ENCODE measurements around the gene OR9G4.

- no peak for TF ChIP-seq CTCF (IDR thresholded peaks at IDR 0.05)
- no peak for TF ChIP-seq POLR2A (IDR thresholded peaks at IDR 0.05)
- no peak for TF ChIP-seq POLR2AphosphoS5 (IDR thresholded peaks at IDR 0.05)
Measured at GRCh38 chr11:56776809-56777208, 28.3 kb upstream of the OR9G4 start.
